ENCODE measurements around the gene EYS.

DNA sequence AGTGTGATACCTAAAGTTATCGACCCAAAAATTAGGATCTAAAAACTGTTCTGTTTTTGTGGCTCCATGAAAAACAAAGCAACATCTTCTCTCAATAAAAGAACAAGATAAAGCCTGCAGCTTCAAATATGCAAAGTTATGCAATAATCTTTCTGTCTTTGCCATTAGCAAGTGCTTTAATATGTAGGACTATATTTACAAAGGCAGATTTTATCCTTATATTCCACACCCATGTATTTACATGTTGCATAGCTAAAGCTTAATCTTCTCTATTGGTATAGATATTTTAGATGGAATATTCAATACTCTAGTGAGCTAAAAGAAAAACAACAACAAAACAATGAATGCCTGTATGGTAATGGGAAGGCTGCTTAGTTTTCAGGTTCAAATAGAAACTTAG lies 1443.2 kb downstream of the EYS start:
- no peak for TF ChIP-seq ZNF565 (CRISPR knock-in tag; conservative IDR thresholded peaks at IDR 0.05; ENCODE audit: low read depth)
- no peak for TF ChIP-seq ZFP30 (CRISPR knock-in tag; IDR thresholded peaks at IDR 0.05)
- no peak for TF ChIP-seq RARB (CRISPR knock-in tag; IDR thresholded peaks at IDR 0.05)
- TF ChIP-seq, protein P1, sequence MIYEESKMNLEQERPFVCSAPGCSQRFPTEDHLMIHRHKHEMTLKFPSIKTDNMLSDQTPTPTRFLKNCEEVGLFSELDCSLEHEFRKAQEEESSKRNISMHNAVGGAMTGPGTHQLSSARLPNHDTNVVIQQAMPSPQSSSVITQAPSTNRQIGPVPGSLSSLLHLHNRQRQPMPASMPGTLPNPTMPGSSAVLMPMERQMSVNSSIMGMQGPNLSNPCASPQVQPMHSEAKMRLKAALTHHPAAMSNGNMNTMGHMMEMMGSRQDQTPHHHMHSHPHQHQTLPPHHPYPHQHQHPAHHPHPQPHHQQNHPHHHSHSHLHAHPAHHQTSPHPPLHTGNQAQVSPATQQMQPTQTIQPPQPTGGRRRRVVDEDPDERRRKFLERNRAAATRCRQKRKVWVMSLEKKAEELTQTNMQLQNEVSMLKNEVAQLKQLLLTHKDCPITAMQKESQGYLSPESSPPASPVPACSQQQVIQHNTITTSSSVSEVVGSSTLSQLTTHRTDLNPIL (CRISPR knock-in tag; IDR thresholded peaks at IDR 0.05; ENCODE audit: low read depth) = no peak
- TF ChIP-seq GLIS3 (CRISPR knock-in tag; IDR thresholded peaks at IDR 0.05) = no peak
- no peak for TF ChIP-seq ZNF70 (CRISPR knock-in tag; IDR thresholded peaks at IDR 0.05)
- TF ChIP-seq ZFP3 (CRISPR knock-in tag; IDR thresholded peaks at IDR 0.05) = no peak
- TF ChIP-seq CSDC2 (CRISPR knock-in tag; IDR thresholded peaks at IDR 0.05) = no peak
- TF ChIP-seq BACH2 (CRISPR knock-in tag; IDR thresholded peaks at IDR 0.05; ENCODE audit: borderline replicate concordance) = no peak

All from SK-N-SH treated with all-trans-retinoic acid at 6 μM for 48 hours (cell line).